HUES48 (cell line): ENCODE data around the gene FAM13A.
"Not testable (repeated sequence)": the region's sequence is repeated elsewhere in the genome, so short reads cannot be mapped to it uniquely, and the experiment has no call there.

Experiments
- H3K27ac ChIP-seq: one replicate; pipeline ENCODE4 v1.7.0; 2013; ENCODE audit warnings: low read depth, low read length, inconsistent platforms
- H3K27me3 ChIP-seq: 2 replicates; pipeline ENCODE4 v1.6.1; 2013; ENCODE audit warnings: mild to moderate bottlenecking, low read length; ENCODE audit not compliant: control insufficient read depth, insufficient read depth
- H3K36me3 ChIP-seq: 2 replicates; pipeline ENCODE4 v1.6.1; 2013; ENCODE audit warnings: low read length; ENCODE audit not compliant: control insufficient read depth, insufficient read depth
- H3K4me1 ChIP-seq: 2 replicates; pipeline ENCODE4 v1.6.1; 2013; ENCODE audit warnings: mild to moderate bottlenecking, low read length; ENCODE audit not compliant: control insufficient read depth, insufficient read depth
- H3K4me3 ChIP-seq: 2 replicates; pipeline ENCODE4 v1.5.1; 2013; ENCODE audit warnings: mild to moderate bottlenecking, low read depth, low read length
- H3K9ac ChIP-seq: 2 replicates; pipeline ENCODE4 v1.6.1; 2013; ENCODE audit warnings: mild to moderate bottlenecking, low read depth, low read length, moderate library complexity
- H3K9me3 ChIP-seq: 2 replicates; pipeline ENCODE4 v1.6.1; 2013; ENCODE audit warnings: low read length; ENCODE audit not compliant: control insufficient read depth, insufficient read depth

Gene FAM13A

DNA sequence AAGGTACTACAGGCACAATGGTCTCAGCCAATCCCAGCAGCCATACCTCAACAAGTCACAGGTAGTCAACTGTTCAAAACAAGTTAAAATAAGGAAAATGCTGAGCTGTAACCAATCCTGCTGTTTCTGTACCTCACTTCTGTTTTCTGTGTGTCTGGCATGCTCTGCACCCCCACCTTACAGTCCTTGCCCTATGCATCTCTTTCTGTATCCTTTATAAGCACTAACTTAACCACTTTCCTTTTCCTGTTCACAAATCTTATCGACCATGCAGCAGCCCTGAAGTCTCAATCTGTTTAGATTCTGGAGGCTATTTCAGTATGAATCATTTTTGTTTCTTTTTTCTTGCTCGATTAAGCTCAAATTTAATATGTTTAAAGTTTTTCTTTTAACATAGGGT is 12.5 kb upstream of the FAM13A start:
- Histone ChIP-seq H3K9ac (no peak overlapping the region), H3K36me3 (no peaks in the 10 kb centered on the region), H3K9me3 (0 out of 2 replicates have a peak, but pooled peaks cover 3% of the 10 kb centered on the region), H3K4me1 (no peaks in the 10 kb centered on the region), H3K4me3 (no peak overlapping the region), H3K27ac (no peak overlapping the region), H3K27me3 (no peaks in the 10 kb centered on the region)

DNA sequence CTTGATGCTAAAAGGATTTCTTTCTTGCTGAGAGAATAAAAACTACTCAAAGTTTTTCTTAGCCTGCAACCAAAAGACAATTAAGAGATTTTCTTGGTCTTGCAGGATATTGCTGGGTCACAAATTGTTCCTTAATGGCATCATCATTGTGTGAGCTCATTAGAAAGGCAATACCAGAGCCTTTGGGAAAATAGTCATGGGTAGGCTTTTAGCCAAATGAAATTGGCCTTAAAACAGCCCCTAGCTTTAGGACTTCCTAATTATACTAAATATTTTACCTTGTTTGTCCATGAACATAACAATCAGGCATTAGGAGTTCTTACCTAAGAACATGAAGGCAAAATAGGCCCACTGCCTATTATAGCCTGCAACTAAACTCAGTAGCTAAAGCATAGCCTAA is 10.4 kb upstream of the FAM13A start:
- Histone ChIP-seq H3K9me3 (0 out of 2 replicates have a peak, but pooled peaks cover 3% of the 10 kb centered on the region), H3K4me3 (no peak overlapping the region), H3K4me1 (no peaks in the 10 kb centered on the region), H3K9ac (no peak overlapping the region), H3K36me3 (no peaks in the 10 kb centered on the region), H3K27me3 (no peaks in the 10 kb centered on the region), H3K27ac (no peak overlapping the region)

GRCh38 chr4:89064848-89065247 is 7.9 kb upstream of the FAM13A start:
- Histone ChIP-seq H3K4me1 (no peaks in the 10 kb centered on the region), H3K9ac (no peak overlapping the region), H3K9me3 (0 out of 2 replicates have a peak, but pooled peaks cover 3% of the 10 kb centered on the region), H3K4me3 (no peak overlapping the region), H3K27me3 (no peaks in the 10 kb centered on the region), H3K36me3 (no peaks in the 10 kb centered on the region), H3K27ac (no peak overlapping the region)

DNA sequence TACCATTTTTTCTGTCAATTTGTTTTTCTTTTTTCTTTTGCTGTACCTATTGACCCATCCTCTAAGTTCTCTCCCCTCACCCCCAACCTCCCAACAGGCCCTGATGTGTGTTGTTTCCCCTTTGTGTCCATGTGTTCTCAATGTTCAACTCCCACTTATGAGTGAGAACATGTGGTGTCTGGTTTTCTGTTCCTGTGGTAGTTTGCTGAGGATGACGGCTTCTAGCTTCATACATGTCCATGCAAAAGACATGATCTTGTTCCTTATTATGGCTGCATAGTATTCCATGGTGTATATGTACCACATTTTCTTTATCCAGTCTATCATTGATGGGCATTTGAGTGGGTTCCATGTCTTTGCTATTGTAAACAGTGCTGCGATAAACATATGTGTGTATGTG is 859 bp upstream of the FAM13A start:
- H3K9ac ChIP-seq, H3K9me3 ChIP-seq, H3K27ac ChIP-seq, H3K36me3 ChIP-seq, H3K27me3 ChIP-seq, H3K4me3 ChIP-seq: not testable (repeated sequence)
- peaks cover 27% of the 10 kb centered on the region for H3K4me1 ChIP-seq

DNA sequence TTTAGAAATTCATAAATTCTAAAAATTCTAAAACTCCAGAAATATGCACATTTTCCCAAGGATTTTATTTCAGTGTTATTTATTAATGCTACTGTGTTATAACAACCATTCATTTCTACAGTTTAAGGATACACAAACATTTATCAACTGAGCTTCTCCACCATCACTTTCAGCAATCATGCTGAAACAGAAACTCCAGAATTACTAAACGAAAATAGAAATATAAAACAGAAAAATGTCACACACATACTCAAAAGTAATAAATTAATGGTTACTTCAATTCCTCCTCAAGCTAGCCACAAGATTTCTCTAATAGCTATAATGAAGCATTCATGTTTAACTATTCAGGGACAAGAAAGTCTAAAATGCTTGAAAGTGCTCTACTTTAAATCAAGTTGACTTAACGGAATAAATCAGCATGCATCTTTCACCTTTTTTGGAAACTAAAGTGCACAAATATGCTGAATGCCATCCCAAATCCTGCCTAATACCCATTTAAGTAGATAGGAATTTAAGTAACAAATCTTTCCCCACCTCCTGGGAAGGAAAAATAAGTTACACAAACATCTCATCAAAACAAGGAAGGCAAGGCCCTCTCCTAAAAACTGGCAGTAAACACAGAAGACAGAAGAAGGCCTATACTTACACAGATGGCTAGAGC is 563 bp downstream of the FAM13A start:
- H3K4me3 ChIP-seq: peak overlapping the region; percentile 79

GRCh38 chr4:89055157-89056080 is 1.6 kb downstream of the FAM13A start:
- Histone ChIP-seq H3K36me3 (no peaks in the 10 kb centered on the region), H3K27me3 (no peaks in the 10 kb centered on the region), H3K27ac (no peak overlapping the region), H3K4me3 (peak overlapping the region; percentile 79), H3K4me1 (peaks cover 35% of the 10 kb centered on the region), H3K9ac (no peak overlapping the region), H3K9me3 (no peaks in the 10 kb centered on the region)

More for the DNA sequence above, 563 bp downstream of the FAM13A start:
- Histone ChIP-seq H3K27me3 (no peaks in the 10 kb centered on the region), H3K27ac (peak overlapping the region; percentile 79), H3K4me1 (peaks cover 35% of the 10 kb centered on the region), H3K36me3 (no peaks in the 10 kb centered on the region), H3K9me3 (no peaks in the 10 kb centered on the region), H3K9ac (peak overlapping the region; percentile 73)

GRCh38 chr4:89054627-89055026 is 2.4 kb downstream of the FAM13A start:
- Histone ChIP-seq H3K9ac (no peak overlapping the region), H3K4me3 (peak overlapping the region; percentile 79), H3K36me3 (no peaks in the 10 kb centered on the region)

GRCh38 chr4:89049853-89050252 is 7.1 kb downstream of the FAM13A start:
- no peaks in the 10 kb centered on the region for H3K36me3 ChIP-seq

More at GRCh38 chr4:89054627-89055026, 2.4 kb downstream of the FAM13A start:
- peaks cover 35% of the 10 kb centered on the region for H3K4me1 ChIP-seq
- H3K27me3 ChIP-seq: no peaks in the 10 kb centered on the region
- H3K9me3 ChIP-seq: no peaks in the 10 kb centered on the region
- no peak overlapping the region for H3K27ac ChIP-seq

DNA sequence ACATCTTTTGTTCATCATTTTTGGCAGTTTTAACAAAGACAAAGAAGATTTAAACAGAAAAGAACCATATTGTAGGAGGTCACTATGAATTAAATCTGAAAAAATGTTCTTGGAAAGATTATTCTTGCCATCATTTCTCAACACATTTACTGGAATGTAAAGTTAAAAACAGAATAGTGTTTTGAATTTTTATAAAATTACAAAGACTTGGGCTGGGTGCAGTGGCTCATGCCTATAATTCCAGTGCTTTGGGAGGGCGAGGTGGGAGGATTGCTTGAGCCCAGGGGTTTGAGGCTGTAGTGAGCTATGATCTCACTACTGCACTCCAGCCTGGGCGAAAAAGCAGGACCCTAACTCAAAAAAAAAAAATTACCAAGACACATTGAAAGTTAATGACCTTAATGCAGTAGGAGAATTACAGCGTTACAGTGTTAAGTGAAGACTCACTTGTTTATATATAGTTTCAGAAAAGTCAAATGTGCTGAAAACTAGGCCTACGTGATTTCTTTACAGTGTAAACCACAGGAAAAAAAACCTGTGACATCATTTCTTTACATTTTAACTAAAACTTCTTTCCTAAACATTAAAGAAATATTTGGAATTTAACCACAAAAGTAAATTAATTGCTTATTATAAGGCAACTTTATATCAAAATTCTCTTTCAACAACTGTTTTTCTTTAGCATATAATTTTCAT is 7.9 kb downstream of the FAM13A start:
- Histone ChIP-seq H3K4me1 (peaks cover 17% of the 10 kb centered on the region), H3K27me3 (no peaks in the 10 kb centered on the region), H3K36me3 (no peaks in the 10 kb centered on the region), H3K9ac (no peak overlapping the region), H3K9me3 (no peaks in the 10 kb centered on the region), H3K4me3 (no peak overlapping the region), H3K27ac (no peak overlapping the region)

More at GRCh38 chr4:89049853-89050252, 7.1 kb downstream of the FAM13A start:
- Histone ChIP-seq H3K27me3 (no peaks in the 10 kb centered on the region), H3K27ac (no peak overlapping the region), H3K4me3 (no peak overlapping the region), H3K4me1 (peaks cover 25% of the 10 kb centered on the region), H3K9ac (no peak overlapping the region), H3K9me3 (no peaks in the 10 kb centered on the region)

GRCh38 chr4:89044147-89044900 is 12.7 kb downstream of the FAM13A start:
- H3K9me3 ChIP-seq: no peaks in the 10 kb centered on the region
- H3K27ac ChIP-seq: no peak overlapping the region
- H3K27me3 ChIP-seq: no peaks in the 10 kb centered on the region
- no peak overlapping the region for H3K9ac ChIP-seq
- no peaks in the 10 kb centered on the region for H3K4me1 ChIP-seq
- H3K4me3 ChIP-seq: no peak overlapping the region
- H3K36me3 ChIP-seq: no peaks in the 10 kb centered on the region
